ENCODE measurements around the gene PLCD3. TPM values are rescaled to one million over a fixed set of nuclear protein-coding genes. Genes with fewer than 3 reads are reported as not detected.

Gene PLCD3
- total RNA-seq, 2 donors from 2014 or later: 34.8 to 42.9 TPM

GRCh38 chr17:45088741-45089140 is 43.6 kb downstream of the PLCD3 start:
- DNase-seq: no peak
- no peaks in the 10 kb centered on the region for H3K4me1 ChIP-seq (ENCODE audit: control insufficient read depth, insufficient read depth, low read length)
- H3K27ac ChIP-seq (ENCODE audit: low read depth, low read length): no peak overlapping the region
- Mint-ChIP-seq H3K9me3 (no peaks in the 10 kb centered on the region), H3K27ac (peak overlapping the region; percentile 64), H3K4me1 (peaks cover 7% of the 10 kb centered on the region), H3K27me3 (ENCODE audit: insufficient read depth) (no peaks in the 10 kb centered on the region), H3K4me3 (no peak overlapping the region), H3K36me3 (ENCODE audit: low read depth) (peaks cover 66% of the 10 kb centered on the region)
- no peaks in the 10 kb centered on the region for H3K9me3 ChIP-seq (ENCODE audit: control insufficient read depth, low read length)
- no peak overlapping the region for H3K9ac ChIP-seq (ENCODE audit: extremely low read depth, low read length, poor library complexity, severe bottlenecking)
- no peaks in the 10 kb centered on the region for H3K27me3 ChIP-seq (ENCODE audit: control insufficient read depth, insufficient read depth, low read length, poor library complexity, severe bottlenecking)
- H3K36me3 ChIP-seq (ENCODE audit: control insufficient read depth, insufficient read depth, low read length): peaks cover 83% of the 10 kb centered on the region
- no peak overlapping the region for H3K4me3 ChIP-seq (ENCODE audit: low read length)
- TF ChIP-seq, protein P1, sequence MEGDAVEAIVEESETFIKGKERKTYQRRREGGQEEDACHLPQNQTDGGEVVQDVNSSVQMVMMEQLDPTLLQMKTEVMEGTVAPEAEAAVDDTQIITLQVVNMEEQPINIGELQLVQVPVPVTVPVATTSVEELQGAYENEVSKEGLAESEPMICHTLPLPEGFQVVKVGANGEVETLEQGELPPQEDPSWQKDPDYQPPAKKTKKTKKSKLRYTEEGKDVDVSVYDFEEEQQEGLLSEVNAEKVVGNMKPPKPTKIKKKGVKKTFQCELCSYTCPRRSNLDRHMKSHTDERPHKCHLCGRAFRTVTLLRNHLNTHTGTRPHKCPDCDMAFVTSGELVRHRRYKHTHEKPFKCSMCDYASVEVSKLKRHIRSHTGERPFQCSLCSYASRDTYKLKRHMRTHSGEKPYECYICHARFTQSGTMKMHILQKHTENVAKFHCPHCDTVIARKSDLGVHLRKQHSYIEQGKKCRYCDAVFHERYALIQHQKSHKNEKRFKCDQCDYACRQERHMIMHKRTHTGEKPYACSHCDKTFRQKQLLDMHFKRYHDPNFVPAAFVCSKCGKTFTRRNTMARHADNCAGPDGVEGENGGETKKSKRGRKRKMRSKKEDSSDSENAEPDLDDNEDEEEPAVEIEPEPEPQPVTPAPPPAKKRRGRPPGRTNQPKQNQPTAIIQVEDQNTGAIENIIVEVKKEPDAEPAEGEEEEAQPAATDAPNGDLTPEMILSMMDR (conservative IDR thresholded peaks at IDR 0.05): no peak
- WGBS, 2 experiments (ENCODE audit: insufficient coverage in 1 of 2, insufficient read length in 1 of 2): 97 to 100% methylated on average over 2 to 3 of the region's 3 CpGs

DNA sequence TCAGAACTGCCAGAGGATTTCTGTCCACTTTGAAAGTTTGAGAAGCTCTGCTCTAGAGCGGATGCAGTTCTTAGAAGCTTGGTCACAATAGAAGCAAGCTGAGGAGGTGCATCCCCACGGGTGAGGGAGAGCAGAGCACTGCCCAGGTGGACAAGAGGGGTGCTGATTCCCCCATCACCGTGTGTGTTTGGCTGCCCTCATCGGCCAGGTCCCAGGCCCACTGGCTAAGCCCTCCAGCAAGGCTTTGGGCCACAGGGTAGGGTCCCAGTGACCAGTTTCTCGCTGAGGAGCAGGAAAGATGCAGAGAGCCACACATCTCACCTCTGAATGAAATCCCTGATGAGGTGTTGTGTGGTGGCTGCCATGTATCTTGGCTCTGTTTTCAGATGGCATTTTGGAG is 44.3 kb downstream of the PLCD3 start:
- Histone ChIP-seq H3K4me3 (ENCODE audit: low read length) (no peak overlapping the region), H3K36me3 (ENCODE audit: control insufficient read depth, insufficient read depth, low read length) (peaks cover 82% of the 10 kb centered on the region), H3K4me1 (ENCODE audit: control insufficient read depth, insufficient read depth, low read length) (no peaks in the 10 kb centered on the region), H3K9me3 (ENCODE audit: control insufficient read depth, low read length) (no peaks in the 10 kb centered on the region), H3K9ac (ENCODE audit: extremely low read depth, low read length, poor library complexity, severe bottlenecking) (no peak overlapping the region), H3K27me3 (ENCODE audit: control insufficient read depth, insufficient read depth, low read length, poor library complexity, severe bottlenecking) (no peaks in the 10 kb centered on the region), H3K27ac (ENCODE audit: low read depth, low read length) (no peak overlapping the region)
- H3K36me3 Mint-ChIP-seq (ENCODE audit: low read depth): peaks cover 64% of the 10 kb centered on the region
- H3K4me1 Mint-ChIP-seq: peaks cover 7% of the 10 kb centered on the region
- H3K4me3 Mint-ChIP-seq: no peak overlapping the region
- TF ChIP-seq, protein P1 (conservative IDR thresholded peaks at IDR 0.05): no peak
- 94 to 98% methylated on average over 5 of the region's 5 CpGs for WGBS, 2 experiments (ENCODE audit: insufficient coverage in 1 of 2, insufficient read length in 1 of 2)
- H3K27me3 Mint-ChIP-seq (ENCODE audit: insufficient read depth): no peaks in the 10 kb centered on the region
- no peaks in the 10 kb centered on the region for H3K9me3 Mint-ChIP-seq
- no peak overlapping the region for H3K27ac Mint-ChIP-seq
- DNase-seq: no peak

DNA sequence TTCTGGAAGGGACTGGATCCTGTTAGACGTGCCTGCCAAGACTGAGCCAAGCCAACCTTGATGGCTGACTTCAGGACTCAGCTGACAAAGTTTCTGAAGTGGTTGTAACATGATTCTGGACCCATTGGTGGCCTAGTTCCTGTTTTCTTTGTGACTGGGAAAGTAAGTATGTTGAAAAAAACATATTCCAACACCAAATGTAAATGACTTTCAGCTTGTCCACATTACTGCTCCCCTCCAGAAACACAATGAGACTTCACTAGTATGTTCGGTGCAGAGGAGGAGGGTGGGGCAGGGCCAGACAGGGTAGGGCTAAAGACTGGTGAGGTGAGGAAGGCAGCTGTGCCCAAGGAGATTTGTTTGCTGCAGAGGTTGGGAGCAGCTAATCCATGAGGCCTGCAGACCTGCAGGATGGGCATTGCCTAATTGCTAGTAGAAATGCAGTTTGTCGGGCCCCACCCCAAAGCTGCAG is 44.8 kb downstream of the PLCD3 start:
- no peaks in the 10 kb centered on the region for H3K9me3 ChIP-seq (ENCODE audit: control insufficient read depth, low read length)
- Mint-ChIP-seq H3K4me1 (peaks cover 7% of the 10 kb centered on the region), H3K36me3 (ENCODE audit: low read depth) (peaks cover 64% of the 10 kb centered on the region), H3K9me3 (no peaks in the 10 kb centered on the region), H3K27ac (no peak overlapping the region), H3K4me3 (no peak overlapping the region), H3K27me3 (ENCODE audit: insufficient read depth) (no peaks in the 10 kb centered on the region)
- TF ChIP-seq, protein P1 (conservative IDR thresholded peaks at IDR 0.05): no peak
- no peak overlapping the region for H3K9ac ChIP-seq (ENCODE audit: extremely low read depth, low read length, poor library complexity, severe bottlenecking)
- H3K36me3 ChIP-seq (ENCODE audit: control insufficient read depth, insufficient read depth, low read length): peaks cover 80% of the 10 kb centered on the region
- no peaks in the 10 kb centered on the region for H3K4me1 ChIP-seq (ENCODE audit: control insufficient read depth, insufficient read depth, low read length)
- H3K27ac ChIP-seq (ENCODE audit: low read depth, low read length): no peak overlapping the region
- H3K27me3 ChIP-seq (ENCODE audit: control insufficient read depth, insufficient read depth, low read length, poor library complexity, severe bottlenecking): no peaks in the 10 kb centered on the region
- DNase-seq: no peak
- H3K4me3 ChIP-seq (ENCODE audit: low read length): no peak overlapping the region
- WGBS, 2 experiments (ENCODE audit: insufficient coverage in 1 of 2, insufficient read length in 1 of 2): 97% methylated on average over 3 of the region's 3 CpGs

All from endodermal cell (in vitro differentiated cells).